GM12878 (cell line): ENCODE results near the gene CD86. TPM values are rescaled to one million over a fixed set of nuclear protein-coding genes. Genes with fewer than 3 reads are reported as not detected.

ENCODE experiments used
- ATAC-seq: fragments of 200-7000 bp; cut with Tn5 transposase; 3 replicates; pipeline ENCODE4 v1.9.1; 2020; ENCODE audit warnings: mild to moderate bottlenecking, moderate library complexity
- BruUV-seq: library from RNA; stranded (reverse); fragments of 400-500 nt; replicated peaks from 2 replicates; lab custom pipeline; 2021; lab: Mats Ljungman, UMichigan
- CTCF ChIA-PET: fragments of 300-600 bp; sonication (Branson Sonifier 250); formaldehyde crosslinking; extraction: SDS; loops from one replicate; lab custom pipeline; 2021; ENCODE audit warnings: inconsistent platforms; lab: Yijun Ruan, JAX
- POLR2A ChIA-PET: fragments of 350-600 bp; formaldehyde crosslinking; extraction: SDS; loops from one replicate; lab custom pipeline; 2021; ENCODE audit warnings: inconsistent platforms; lab: Charles Lee
- RAD21 ChIA-PET: fragments of 300-600 bp; sonication (Branson Sonifier 250); formaldehyde crosslinking; loops from one replicate; lab custom pipeline; 2023; ENCODE audit warnings: antibody characterized with exemption; ENCODE audit not compliant: unreplicated experiment; lab: Charles Lee
- SMC1A ChIA-PET: fragments of 300-600 bp; sonication (Branson Sonifier 250); formaldehyde crosslinking; loops from one replicate; lab custom pipeline; 2023; ENCODE audit not compliant: unreplicated experiment, uncharacterized antibody; lab: Charles Lee
- DNase-seq: peaks from one replicate; pipeline ENCODE4 v3.0.0-alpha.2; 2011; ENCODE audit warnings: low read depth, low spot score
- FAIRE-seq: peaks from 3 replicates; lab custom pipeline; 2011; peaks lifted over from hg19 to GRCh38; lab: Jason Lieb, UNC
- H2AFZ ChIP-seq: 2 replicates; pipeline ENCODE4 v1.6.0; 2011; ENCODE audit warnings: low read depth, low read length, control low read depth; ENCODE audit not compliant: control insufficient read depth
- H3K27ac ChIP-seq: 2 replicates; pipeline ENCODE4 v1.5.1; 2011; ENCODE audit warnings: control low read depth; ENCODE audit not compliant: control insufficient read depth, insufficient read depth
- H3K27me3 ChIP-seq, 2 experiments: replicated peaks in 1 of 2; 2 replicates each; pipeline versions ENCODE4 v1.6.0 to v1.6.1; 2011; ENCODE audit warnings: low read length in 1 of 2; ENCODE audit not compliant: control insufficient read depth in 2 of 2, insufficient read depth in 2 of 2
- H3K36me3 ChIP-seq, 2 experiments: 2 replicates each; pipeline ENCODE4 v1.5.1; 2011; ENCODE audit warnings: low read length in 1 of 2; ENCODE audit not compliant: control insufficient read depth in 2 of 2, insufficient read depth in 2 of 2
- H3K4me1 ChIP-seq: 2 replicates; pipeline ENCODE4 v1.6.1; 2011; ENCODE audit warnings: mild to moderate bottlenecking, low read length, moderate library complexity, mixed read lengths; ENCODE audit not compliant: control insufficient read depth, insufficient read depth
- H3K4me2 ChIP-seq: 2 replicates; pipeline ENCODE4 v1.6.0; 2011; ENCODE audit warnings: control low read depth; ENCODE audit not compliant: control insufficient read depth, insufficient read depth
- H3K4me3 ChIP-seq: fragments of 200-600 bp; sonication (generic); 2 replicates; pipeline ENCODE4 v1.5.1; 2016
- H3K79me2 ChIP-seq: 2 replicates; pipeline ENCODE4 v1.6.0; 2011; ENCODE audit warnings: low read length; ENCODE audit not compliant: control insufficient read depth, insufficient read depth
- H3K9ac ChIP-seq: 2 replicates; pipeline ENCODE4 v1.8.0; 2011; ENCODE audit warnings: low read length, control low read depth, mixed read lengths; ENCODE audit not compliant: control insufficient read depth, insufficient read depth
- H3K9me3 ChIP-seq: replicated peaks from 3 replicates; pipeline ENCODE4 v1.5.1; 2011; ENCODE audit warnings: mild to moderate bottlenecking, low read length; ENCODE audit not compliant: control insufficient read depth, insufficient read depth
- H4K20me1 ChIP-seq: 2 replicates; pipeline ENCODE4 v1.6.0; 2011; ENCODE audit not compliant: control insufficient read depth, insufficient read depth
- DPF2 ChIP-seq: fragments of 450-650 bp; IDR thresholded peaks from 2 replicates; pipeline ENCODE4 v1.6.1; 2017; ENCODE audit warnings: mild to moderate bottlenecking
- EGR1 ChIP-seq, 2 experiments: IDR thresholded peaks; 1 replicate in 1 of 2; 2 replicates in 1 of 2; pipeline ENCODE4 v1.6.1; 2011 to 2012; ENCODE audit warnings: low read depth in 2 of 2, low read length in 2 of 2, borderline replicate concordance in 1 of 2, mild to moderate bottlenecking in 1 of 2, moderate library complexity in 1 of 2
- EP300 ChIP-seq, 2 experiments: fragments of 150-350 bp in 1 of 2; IDR thresholded peaks; 2 replicates each; pipeline ENCODE4 v1.6.1; 2011 to 2012; ENCODE audit warnings: low read depth in 2 of 2, low read length in 2 of 2, borderline replicate concordance in 1 of 2, improper control_type of control experiment in 1 of 2, inconsistent platforms in 1 of 2; ENCODE audit not compliant: control insufficient read depth in 1 of 2
- FOXK2 ChIP-seq: fragments of 450-650 bp; IDR thresholded peaks from 2 replicates; pipeline ENCODE4 v1.6.1; 2017; ENCODE audit warnings: mild to moderate bottlenecking, moderate library complexity
- GATAD2B ChIP-seq: fragments of 450-650 bp; conservative IDR thresholded peaks from 2 replicates; pipeline ENCODE4 v1.6.1; 2017; ENCODE audit warnings: low read depth, mild to moderate bottlenecking, moderate library complexity
- RBBP5 ChIP-seq: fragments of 200-600 bp; sonication (generic); conservative IDR thresholded peaks from 2 replicates; pipeline ENCODE4 v1.6.1; 2016
- TAF1 ChIP-seq: IDR thresholded peaks from 2 replicates; pipeline ENCODE4 v1.6.1; 2011; ENCODE audit warnings: mild to moderate bottlenecking, low read depth, low read length, borderline replicate concordance
- ZNF24 ChIP-seq: fragments of 450-650 bp; IDR thresholded peaks from 2 replicates; pipeline ENCODE4 v1.6.1; 2017; ENCODE audit warnings: antibody characterized with exemption, mild to moderate bottlenecking
- WGBS: methylation state at CpG from one replicate; pipeline ENCODE4 v1.1.6; 2016; ENCODE audit warnings: low lambda C conversion rate; ENCODE audit not compliant: insufficient replicate concordance, insufficient coverage; ENCODE audit errors: missing lambda C conversion rate; 5-methylcytosine and 5-hydroxymethylcytosine counted together
- in situ Hi-C: fragments of 300-500 bp; cut with MboI; formaldehyde crosslinking; loops from 9 replicates; pipeline ENCODE4 v1.14.3; 2018; ENCODE audit warnings: mixed read lengths
- intact Hi-C: fragments of 100-400 bp; cut with micrococcal nuclease; formaldehyde crosslinking; loops from one replicate; pipeline ENCODE4 v1.14.2; 2022; ENCODE audit not compliant: unreplicated experiment
- polyA plus RNA-seq, 11 experiments: library from polyadenylated mRNA; depleted of rRNA in 4 of 11; unstranded in 6 of 11; stranded (reverse) in 5 of 11; fragments of >200 nt; fragmentation: Nextera tagmentation in 4 of 11; fragmentation: Illumina TruSeq in 1 of 11; extraction: Ambion mirVana in 4 of 11; extraction: Trizol in 1 of 11; gene quantifications; 1 replicate in 1 of 11; 2 replicates in 10 of 11; pipeline versions ENCODE4 v1.2.1 to v1.2.3, GENCODE V29; 2011 to 2016; ENCODE audit warnings: inconsistent platforms in 2 of 11, missing spikeins in 2 of 11, low read depth in 1 of 11
- total RNA-seq, 4 experiments: library from RNA; depleted of rRNA in 3 of 4; stranded (reverse); fragments of >200 nt in 3 of 4; fragmentation: Illumina TruSeq in 1 of 4; extraction: Trizol in 1 of 4; gene quantifications; 2 replicates each; pipeline versions ENCODE4 v1.2.1 to v1.2.3, GENCODE V29; 2013 to 2021
- TF ChIP-seq, protein P1 (sequence below): fragments of 450-650 bp; IDR thresholded peaks from 2 replicates; pipeline ENCODE4 v1.6.1; 2018; ENCODE audit warnings: mild to moderate bottlenecking, low read depth, moderate library complexity; ENCODE audit not compliant: partially characterized antibody
- TF ChIP-seq, protein P2 (sequence below): fragments of 450-650 bp; IDR thresholded peaks from 2 replicates; pipeline ENCODE4 v1.6.1; 2017; ENCODE audit warnings: mild to moderate bottlenecking, moderate library complexity

The CD86 gene
- total and polyA plus RNA-seq, 10 of the 15 experiments (the other 5 are each of a cell fraction or from before 2014, with no cell fraction given) = 40.9 to 100 (median 55.5) TPM

- Histone ChIP-seq H3K36me3 (no peaks in the 10 kb centered on the region), H3K4me3 (peak overlapping the region; percentile 86), H3K4me2 (peak overlapping the region; percentile 88), H3K9me3 (no peaks in the 10 kb centered on the region), H3K27me3 (no peaks in the 10 kb centered on the region), H4K20me1 (no peaks in the 10 kb centered on the region), H3K4me1 (peaks cover 54% of the 10 kb centered on the region), H3K27ac (peak overlapping the region; percentile 97), H3K79me2 (peaks cover 96% of the 10 kb centered on the region), H2AFZ (no peak overlapping the region; the same call in 1 of the 2 replicates), H3K9ac (peak overlapping the region; percentile 90)
- 0% methylated on average over 9 of the region's 9 CpGs for WGBS
- ChIA-PET SMC1A (interaction anchor here (0.6 to 33.7 kb wide), 16 partner anchors 17 to 269 kb away, joined by 3 to 882 read pairs (median 4); partner anchors contain the start of genes CD86, EAF2, ILDR1 and IQCB1), CTCF (interaction anchor here (0.9 to 9.7 kb wide), 14 partner anchors 13 to 259 kb away, joined by 3 to 114 read pairs (median 8); partner anchors contain the start of gene CD86), POLR2A (interaction anchor here (0.8 to 12.7 kb wide), 18 partner anchors 9 to 181 kb away, joined by 3 to 165 read pairs (median 4); partner anchors contain the start of genes CD86 and ILDR1), RAD21 (interaction anchor here (0.6 to 16.0 kb wide), 20 partner anchors 8 to 531 kb away, joined by 3 to 426 read pairs (median 6); partner anchors contain the start of genes CD86 and ILDR1)
- TSS peak; percentile 71 for BruUV-seq
- in situ Hi-C loops = loop anchor here (5.0 kb wide), 2 partner anchors 75 to 240 kb away; partner anchors contain the start of genes EAF2 and IQCB1
- intact Hi-C loops = loop anchor here (2.0 to 10.0 kb wide), 4 partner anchors 23 to 530 kb away; partner anchors contain the start of genes EAF2, IQCB1 and POLQ
- DNase-seq (no peak), FAIRE-seq (no peak), ATAC-seq (peak; percentile 41)
- TF ChIP-seq EGR1 (IDR thresholded peaks at IDR 0.05; ENCODE audit: borderline replicate concordance in 1 of 2, low read depth in 2 of 2, low read length in 2 of 2) = no peak
- 0 out of 2 replicates have a peak, but pooled peaks have one; percentile 15 for TF ChIP-seq DPF2
- TF ChIP-seq ZNF24 = peak; percentile 51; the same call in 1 of the 2 replicates
- TF ChIP-seq, protein P1, sequence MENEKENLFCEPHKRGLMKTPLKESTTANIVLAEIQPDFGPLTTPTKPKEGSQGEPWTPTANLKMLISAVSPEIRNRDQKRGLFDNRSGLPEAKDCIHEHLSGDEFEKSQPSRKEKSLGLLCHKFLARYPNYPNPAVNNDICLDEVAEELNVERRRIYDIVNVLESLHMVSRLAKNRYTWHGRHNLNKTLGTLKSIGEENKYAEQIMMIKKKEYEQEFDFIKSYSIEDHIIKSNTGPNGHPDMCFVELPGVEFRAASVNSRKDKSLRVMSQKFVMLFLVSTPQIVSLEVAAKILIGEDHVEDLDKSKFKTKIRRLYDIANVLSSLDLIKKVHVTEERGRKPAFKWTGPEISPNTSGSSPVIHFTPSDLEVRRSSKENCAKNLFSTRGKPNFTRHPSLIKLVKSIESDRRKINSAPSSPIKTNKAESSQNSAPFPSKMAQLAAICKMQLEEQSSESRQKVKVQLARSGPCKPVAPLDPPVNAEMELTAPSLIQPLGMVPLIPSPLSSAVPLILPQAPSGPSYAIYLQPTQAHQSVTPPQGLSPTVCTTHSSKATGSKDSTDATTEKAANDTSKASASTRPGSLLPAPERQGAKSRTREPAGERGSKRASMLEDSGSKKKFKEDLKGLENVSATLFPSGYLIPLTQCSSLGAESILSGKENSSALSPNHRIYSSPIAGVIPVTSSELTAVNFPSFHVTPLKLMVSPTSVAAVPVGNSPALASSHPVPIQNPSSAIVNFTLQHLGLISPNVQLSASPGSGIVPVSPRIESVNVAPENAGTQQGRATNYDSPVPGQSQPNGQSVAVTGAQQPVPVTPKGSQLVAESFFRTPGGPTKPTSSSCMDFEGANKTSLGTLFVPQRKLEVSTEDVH = no peak
- TF ChIP-seq GATAD2B = no peak
- 0 out of 4 replicates have a peak, but pooled peaks of 1 of the 2 experiments have one; percentile 19 for TF ChIP-seq EP300 (IDR thresholded peaks at IDR 0.05; ENCODE audit: borderline replicate concordance in 1 of 2, control insufficient read depth in 1 of 2, low read depth in 2 of 2, low read length in 2 of 2)
- TF ChIP-seq, protein P2, sequence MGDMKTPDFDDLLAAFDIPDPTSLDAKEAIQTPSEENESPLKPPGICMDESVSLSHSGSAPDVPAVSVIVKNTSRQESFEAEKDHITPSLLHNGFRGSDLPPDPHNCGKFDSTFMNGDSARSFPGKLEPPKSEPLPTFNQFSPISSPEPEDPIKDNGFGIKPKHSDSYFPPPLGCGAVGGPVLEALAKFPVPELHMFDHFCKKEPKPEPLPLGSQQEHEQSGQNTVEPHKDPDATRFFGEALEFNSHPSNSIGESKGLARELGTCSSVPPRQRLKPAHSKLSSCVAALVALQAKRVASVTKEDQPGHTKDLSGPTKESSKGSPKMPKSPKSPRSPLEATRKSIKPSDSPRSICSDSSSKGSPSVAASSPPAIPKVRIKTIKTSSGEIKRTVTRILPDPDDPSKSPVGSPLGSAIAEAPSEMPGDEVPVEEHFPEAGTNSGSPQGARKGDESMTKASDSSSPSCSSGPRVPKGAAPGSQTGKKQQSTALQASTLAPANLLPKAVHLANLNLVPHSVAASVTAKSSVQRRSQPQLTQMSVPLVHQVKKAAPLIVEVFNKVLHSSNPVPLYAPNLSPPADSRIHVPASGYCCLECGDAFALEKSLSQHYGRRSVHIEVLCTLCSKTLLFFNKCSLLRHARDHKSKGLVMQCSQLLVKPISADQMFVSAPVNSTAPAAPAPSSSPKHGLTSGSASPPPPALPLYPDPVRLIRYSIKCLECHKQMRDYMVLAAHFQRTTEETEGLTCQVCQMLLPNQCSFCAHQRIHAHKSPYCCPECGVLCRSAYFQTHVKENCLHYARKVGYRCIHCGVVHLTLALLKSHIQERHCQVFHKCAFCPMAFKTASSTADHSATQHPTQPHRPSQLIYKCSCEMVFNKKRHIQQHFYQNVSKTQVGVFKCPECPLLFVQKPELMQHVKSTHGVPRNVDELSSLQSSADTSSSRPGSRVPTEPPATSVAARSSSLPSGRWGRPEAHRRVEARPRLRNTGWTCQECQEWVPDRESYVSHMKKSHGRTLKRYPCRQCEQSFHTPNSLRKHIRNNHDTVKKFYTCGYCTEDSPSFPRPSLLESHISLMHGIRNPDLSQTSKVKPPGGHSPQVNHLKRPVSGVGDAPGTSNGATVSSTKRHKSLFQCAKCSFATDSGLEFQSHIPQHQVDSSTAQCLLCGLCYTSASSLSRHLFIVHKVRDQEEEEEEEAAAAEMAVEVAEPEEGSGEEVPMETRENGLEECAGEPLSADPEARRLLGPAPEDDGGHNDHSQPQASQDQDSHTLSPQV = 0 out of 2 replicates have a peak, but pooled peaks have one; percentile 21
- TF ChIP-seq TAF1 = 0 out of 2 replicates have a peak, but pooled peaks have one; percentile 38
- no peak for TF ChIP-seq FOXK2
- TF ChIP-seq RBBP5 = no peak
Measured at GRCh38 chr3:122077293-122078234, 22.4 kb downstream of the CD86 start.
